Ureter (tissue), 1 donor: ENCODE data around the gene ZAP70. TPM values are rescaled to one million over a fixed set of nuclear protein-coding genes. Genes with fewer than 3 reads are reported as not detected.
"Not testable (repeated sequence)": the region's sequence is repeated elsewhere in the genome, so short reads cannot be mapped to it uniquely, and the experiment has no call there.

ENCODE experiments used
- DNase-seq: peaks from one replicate; pipeline ENCODE4 v3.0.0-alpha.2; 2020; ENCODE audit warnings: low spot score
- total RNA-seq: library from RNA; stranded (reverse); gene quantifications from one replicate; pipeline ENCODE4 v1.2.4, GENCODE V29; 2023
- donor health status: DM: yes; HTN: yes; CAD: no.

ZAP70 gene
- total RNA-seq: 5.2 TPM

- no peak for DNase-seq
These were observed at the start of gene ZAP70 for GRCh38 chr2:97713296-97714083. Gene ZAP70, plus strand, starts transcription at chr2:97713576. Its CDS starts 10,461 bp downstream, at chr2:97724037.

GRCh38 chr2:97663626-97663961 lies 49.8 kb upstream of the ZAP70 start:
- DNase-seq: no peak

- peak; percentile 98 for DNase-seq
These were observed 49.3 kb upstream of the ZAP70 start, which contains the start of gene ACTR1B for GRCh38 chr2:97663962-97664635. Gene ACTR1B, minus strand, starts transcription at chr2:97664044. Its CDS starts 154 bp downstream, at chr2:97663890.

GRCh38 chr2:97664636-97664970 lies 48.8 kb upstream of the ZAP70 start:
- no peak for DNase-seq

- DNase-seq: no peak
These were observed 43.9 kb upstream of the ZAP70 start, which contains the start of gene C2orf92 for GRCh38 chr2:97669448-97669847. Gene C2orf92, plus strand, starts transcription at chr2:97669713. Its CDS starts 76 bp downstream, at chr2:97669789.

DNA sequence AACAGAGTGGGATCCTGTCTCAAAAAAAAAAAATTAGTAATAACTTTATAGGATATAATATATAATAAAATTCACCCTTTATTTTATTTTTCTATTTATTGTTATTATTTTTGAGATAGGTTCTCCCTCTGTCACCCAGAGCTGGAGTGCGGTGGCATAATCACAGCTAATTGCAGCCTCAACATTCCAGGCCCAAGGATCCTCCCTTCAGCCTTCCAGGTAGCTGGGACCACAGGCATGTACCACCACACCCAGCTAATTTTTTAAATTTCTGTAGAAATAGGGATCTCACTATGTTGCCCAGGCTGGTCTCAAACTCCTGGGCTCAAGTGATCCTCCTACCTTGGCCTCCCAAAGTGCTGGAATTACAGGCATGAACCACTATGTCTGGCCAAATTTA lies 42.9 kb upstream of the ZAP70 start:
- DNase-seq: no peak

DNA sequence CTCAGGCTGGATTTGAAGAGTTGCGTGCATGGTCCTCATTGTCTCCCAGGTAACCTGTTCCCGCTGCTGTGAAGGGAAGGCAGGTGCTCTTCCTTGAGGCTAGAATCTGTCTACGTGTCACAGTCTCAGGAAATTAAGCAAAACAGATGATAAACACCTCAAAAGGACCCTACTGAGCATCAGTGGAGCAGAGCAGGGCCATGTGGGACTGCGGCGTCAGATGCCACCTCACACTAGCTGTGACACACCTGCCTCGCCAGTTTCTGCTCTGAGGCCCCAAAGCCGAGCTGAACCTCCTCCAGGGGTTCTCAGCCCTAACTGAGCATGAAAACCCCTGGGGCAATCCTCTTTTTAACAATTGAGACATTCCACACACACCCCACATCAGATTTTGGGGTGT lies 41.9 kb upstream of the ZAP70 start:
- no peak for DNase-seq

DNA sequence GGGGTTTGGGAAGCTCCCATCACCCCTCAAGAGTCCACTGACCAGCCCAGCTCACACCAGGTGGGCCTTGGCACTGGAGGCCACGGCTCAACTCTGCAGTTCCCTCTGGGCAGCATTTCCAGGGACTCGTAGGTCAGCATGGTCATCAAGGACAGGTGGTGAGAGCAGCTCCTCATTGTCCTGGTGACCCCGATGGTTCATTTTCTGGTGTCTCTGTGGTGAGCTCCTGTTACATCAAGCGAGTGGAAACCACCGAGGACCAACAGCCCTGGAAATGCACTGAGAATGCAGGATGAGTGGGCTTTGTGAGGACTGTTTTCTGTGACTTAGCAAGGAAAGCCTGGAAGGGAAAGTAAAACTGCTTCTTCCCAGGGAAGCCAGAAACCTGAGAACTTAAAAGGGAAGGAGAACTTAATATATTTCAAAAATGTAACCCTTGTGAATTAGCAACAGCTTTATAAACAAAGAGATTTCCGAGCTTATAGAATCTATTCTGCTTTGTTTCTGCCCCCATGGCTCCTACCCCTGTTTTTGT lies 40.7 kb upstream of the ZAP70 start:
- not testable (repeated sequence) for DNase-seq

DNA sequence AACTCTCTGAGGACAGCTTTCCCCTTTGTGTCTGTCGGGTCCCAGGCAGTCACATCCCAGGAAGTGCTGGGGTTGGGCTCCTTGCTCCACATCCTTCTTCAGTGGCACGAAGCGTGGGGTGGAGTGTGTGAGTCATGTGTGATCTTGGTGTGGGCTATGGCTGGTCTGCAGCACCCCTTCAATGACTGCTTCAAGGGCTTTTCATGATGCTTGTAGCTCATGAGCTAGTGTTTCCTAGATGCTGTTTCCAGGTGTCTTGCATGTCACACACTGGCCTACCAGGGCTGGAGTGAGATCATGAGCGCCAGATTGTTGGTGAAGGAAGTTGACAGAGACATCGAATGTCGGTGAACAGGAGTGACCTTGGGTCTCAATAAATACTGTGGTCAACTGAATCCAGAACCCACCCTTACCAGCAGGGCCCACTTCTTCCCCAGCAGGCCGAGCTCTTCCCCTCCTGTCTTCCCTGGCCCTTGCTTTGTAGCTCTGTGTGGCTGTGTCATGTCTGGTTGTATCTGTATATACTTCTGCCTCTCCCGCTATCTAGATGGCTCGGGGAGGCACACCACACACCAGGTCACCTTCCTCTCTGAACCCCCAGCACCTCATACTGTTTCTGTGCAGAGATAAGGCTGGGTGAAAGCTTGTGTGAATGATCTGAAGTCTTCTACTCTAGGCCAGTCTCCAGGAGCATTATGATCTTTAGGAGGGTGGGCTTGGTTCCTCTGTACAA lies 40.0 kb upstream of the ZAP70 start:
- DNase-seq: no peak

DNA sequence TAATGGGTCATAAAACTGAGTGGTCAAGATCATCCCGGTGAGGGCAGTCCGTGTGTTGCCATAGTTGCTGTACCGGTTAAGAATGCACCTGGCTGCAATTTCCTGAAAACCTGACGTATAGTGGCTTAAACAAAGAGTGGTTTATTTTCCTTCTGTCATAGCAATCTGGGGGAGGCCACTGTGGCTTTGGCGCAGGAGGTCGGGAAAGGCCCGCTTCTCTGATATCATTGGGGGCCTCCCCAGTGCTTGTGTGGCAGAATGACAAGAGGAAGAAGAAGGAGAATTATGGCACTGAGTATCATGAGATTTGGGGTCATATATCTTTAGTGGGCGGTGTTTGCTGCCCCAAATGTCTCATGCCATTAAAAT lies 39.5 kb upstream of the ZAP70 start:
- no peak for DNase-seq

DNA sequence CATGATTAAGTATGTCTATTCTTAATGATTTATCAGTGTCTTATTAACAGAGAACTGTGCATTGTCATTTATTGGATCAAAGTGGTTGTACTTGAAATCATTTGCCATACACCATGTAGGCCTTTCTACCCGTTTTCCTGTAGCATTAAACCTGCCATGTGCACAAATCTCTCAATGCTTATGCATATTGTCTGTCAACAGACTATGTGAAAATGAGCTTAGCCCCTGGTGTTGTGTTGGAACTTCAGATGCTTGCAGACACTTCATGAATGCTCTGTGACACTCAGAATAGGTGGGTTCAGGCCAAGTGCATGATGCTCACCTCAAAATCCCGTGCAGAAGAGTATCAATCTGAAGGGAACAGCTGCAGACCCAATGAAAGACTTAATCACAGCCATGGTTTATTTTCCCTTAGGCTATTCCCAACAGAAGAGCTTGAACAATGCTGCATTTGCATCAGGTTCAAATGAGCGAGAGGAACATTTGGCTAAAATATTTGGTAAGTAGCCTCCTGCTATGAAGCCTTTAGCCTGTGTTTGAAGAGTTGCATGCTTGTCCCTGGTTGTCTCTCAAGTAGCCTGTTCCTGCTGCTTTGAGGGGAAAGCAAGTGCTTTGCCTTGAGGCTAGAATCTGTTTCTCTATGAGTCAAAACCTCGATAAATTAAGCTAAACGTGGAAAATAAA lies 37.8 kb upstream of the ZAP70 start:
- no peak for DNase-seq

DNA sequence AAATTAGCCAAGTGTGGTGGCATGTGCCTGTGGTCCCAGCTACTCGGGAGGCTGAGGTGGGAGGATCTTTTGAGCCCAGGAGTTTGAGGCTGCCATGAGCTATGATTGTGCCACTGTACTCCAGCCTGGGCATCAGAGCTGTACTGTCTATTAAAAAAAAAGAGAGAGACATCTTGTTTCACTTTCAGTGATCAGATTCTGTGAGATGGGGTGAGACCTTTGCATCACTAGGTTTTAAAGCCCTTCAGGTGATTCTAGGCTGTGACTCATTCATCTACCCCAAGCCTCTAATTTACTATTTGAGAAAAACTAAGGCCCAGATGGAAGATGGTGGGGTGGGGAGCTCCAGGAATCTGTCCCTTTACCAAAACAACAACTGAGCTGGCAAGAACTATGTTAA lies 36.8 kb upstream of the ZAP70 start:
- no peak for DNase-seq

GRCh38 chr2:97677480-97677879 lies 35.9 kb upstream of the ZAP70 start:
- no peak for DNase-seq

GRCh38 chr2:97678298-97678697 lies 35.1 kb upstream of the ZAP70 start:
- DNase-seq: no peak

- DNase-seq: not testable (repeated sequence)
These were observed 26.1 kb upstream of the ZAP70 start for GRCh38 chr2:97687235-97687634.

DNA sequence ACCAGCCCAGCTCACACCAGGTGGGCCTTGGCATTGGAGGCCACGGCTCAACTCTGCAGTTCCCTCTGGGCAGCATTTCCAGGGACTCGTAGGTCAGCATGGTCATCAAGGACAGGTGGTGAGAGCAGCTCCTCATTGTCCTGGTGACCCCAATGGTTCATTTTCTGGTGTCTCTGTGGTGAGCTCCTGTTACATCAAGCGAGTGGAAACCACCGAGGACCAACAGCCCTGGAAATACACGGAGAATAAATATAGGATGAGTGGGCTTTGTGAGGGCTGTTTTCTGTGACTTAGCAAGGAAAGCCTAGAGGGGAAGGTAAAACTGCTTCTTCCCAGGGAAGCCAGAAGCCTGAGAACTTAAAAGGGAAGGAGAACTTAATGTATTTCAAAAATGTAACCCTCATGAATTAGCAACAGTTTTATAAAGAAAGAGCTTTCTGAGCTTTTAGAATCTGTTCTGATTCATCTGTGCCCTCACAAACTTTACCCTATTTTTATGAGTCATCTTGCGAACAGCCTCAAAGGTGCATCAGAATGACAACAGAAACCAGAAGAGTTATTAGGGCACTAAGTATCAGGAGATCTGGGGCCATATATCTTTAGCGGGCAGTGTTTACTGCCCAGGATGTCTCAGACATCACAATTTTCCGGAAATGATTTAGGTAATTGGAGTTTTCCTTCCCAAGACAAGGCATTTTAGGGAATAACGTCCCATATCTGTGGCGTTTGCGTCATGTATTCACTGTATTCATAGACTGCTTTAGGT lies 25.1 kb upstream of the ZAP70 start:
- DNase-seq: no peak

DNA sequence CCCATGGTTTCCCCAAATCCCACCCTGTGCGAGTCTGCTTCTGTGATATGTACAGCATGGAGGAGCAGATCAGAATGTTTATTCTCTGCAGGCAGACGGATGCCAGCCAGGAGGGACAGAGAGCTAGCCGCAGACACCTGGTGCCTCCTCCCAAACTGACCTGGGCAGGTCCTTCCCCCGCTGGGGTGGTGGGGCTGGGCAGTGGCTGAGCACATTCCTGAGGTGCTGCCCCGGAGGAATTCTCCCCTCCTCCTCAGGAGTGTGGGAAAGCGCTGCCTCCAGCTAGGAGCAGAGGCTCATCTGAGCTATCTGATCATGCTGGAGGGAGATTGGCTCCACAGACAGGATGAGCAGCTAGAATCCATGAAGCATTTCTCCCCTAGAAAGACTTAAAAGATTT lies 22.2 kb upstream of the ZAP70 start:
- DNase-seq: no peak

GRCh38 chr2:97693476-97693875 lies 19.9 kb upstream of the ZAP70 start:
- no peak for DNase-seq

GRCh38 chr2:97695744-97696143 lies 17.6 kb upstream of the ZAP70 start:
- DNase-seq: no peak

- DNase-seq: peak; percentile 92
These were observed 15.8 kb upstream of the ZAP70 start for GRCh38 chr2:97697252-97698235.
